NCI-H146 treated with DMSO at 0.1 percent for 48 hours (cell line): ENCODE measurements around the gene TMUB1.
"Not testable (repeated sequence)": the region's sequence is repeated elsewhere in the genome, so short reads cannot be mapped to it uniquely, and the experiment has no call there.

Experiments used
- DNase-seq: peaks from one replicate; lab custom pipeline; 2025; ENCODE audit not compliant: unreplicated experiment; lab: John Stamatoyannopoulos, UW

Gene TMUB1

DNA sequence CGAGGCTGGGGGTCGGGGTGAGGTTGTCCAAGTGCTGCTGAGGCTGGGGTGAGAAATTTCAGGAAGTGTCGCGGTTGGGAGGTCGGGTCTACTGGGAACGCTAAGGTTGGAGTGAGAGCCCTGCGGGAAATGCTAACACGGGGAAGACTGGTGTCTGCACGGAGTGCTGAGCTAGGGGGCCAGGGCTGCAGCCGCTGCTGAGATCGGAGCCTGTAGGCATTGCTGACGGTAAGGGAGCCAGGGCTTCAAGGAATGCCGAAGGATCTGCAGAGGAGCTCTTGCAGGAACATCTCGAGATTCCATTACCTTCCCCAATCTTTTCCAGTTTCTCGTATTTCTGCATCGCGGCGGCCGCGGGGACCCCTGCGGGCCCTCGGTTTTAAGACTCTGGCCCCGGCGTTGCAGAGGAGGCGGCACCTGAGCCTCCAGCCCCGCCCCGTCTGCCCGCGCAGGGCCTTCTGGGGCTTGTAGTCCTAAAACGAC, 25.7 kb downstream of the TMUB1 start, which contains the start of gene CDK5:
Gene CDK5 (minus strand): TSS at position 392 of the 483 bp plus-strand sequence. CDS start 49 bp downstream, at position 343.
- DNase-seq = peak; percentile 82

DNA sequence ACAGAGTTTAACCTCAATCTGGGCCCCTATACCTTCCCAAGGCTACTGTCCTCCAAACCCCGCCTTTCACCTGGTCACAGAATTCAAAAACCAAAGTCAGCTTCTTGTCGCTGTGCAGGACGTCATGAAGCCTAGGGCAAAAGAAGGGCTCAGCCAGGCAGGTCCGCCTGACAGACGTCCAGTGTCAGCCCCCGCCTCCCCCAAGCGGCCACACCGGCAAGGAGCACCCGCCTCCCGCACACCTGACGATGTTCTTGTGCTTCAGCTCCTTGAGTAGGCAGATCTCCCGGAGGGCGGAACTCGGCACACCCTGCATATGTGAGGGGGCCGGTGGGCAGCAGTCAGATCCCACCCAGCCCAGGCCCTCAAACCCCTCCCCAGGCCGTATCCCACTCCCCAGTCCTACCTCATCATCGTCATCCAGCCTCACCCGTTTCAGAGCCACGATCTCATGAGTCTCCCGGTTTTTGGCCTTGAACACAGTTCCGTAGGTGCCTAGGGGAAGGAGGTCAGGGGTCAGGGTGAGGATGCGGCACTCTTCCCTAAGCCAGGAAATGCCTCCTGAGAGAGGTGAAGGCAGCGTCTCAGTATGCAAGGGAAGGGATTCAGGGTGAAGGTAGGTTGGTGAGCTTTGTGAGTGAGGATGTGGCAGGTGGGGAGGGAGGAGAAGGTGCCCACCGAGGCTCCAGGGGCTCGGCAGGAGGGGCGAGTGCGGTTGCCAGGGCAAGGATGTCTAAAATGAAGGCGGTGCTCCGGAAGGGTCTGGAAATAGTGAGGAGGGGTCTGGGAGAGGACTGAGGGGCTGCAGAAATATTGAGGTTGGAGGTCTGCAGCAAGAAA, 26.4 kb downstream of the TMUB1 start:
- DNase-seq = no peak

DNA sequence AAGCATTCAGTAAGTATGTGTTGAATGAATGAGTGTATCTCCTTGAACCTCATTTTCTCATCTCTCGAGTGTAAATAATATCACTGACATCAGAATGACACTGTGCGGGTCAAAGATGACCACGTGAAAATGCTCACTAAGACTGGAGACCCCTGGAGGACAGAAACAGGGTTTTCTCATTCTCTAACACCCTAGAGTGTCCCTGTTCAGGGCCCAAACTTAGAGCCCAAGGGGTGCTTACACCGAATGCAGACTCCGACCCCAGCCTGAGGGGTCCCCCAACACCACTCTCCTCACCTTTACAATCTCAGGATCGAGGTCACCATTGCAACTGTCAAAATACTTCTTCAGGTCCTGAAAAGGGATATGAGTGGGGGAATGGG, 27.0 kb downstream of the TMUB1 start:
- no peak for DNase-seq

DNA sequence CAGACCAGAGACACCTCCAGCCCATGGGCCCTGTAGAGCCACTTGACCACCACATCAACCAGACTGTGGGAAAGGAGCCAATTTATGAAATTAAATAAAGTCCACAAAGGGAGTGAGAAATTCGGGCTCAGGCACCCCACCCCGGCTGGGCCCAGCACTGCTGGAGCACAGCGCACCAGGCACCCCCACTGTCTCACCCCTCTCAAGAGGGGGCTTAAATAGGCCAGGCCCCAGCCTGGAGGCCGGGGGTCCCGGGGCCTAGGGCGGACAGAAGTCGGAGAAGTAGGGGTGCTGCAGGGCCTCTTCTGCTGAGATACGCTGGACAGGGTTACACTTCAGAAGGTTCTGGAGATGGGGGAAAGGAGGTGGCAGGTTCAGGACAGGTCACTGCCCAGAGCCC, 29.5 kb downstream of the TMUB1 start:
- DNase-seq = no peak

DNA sequence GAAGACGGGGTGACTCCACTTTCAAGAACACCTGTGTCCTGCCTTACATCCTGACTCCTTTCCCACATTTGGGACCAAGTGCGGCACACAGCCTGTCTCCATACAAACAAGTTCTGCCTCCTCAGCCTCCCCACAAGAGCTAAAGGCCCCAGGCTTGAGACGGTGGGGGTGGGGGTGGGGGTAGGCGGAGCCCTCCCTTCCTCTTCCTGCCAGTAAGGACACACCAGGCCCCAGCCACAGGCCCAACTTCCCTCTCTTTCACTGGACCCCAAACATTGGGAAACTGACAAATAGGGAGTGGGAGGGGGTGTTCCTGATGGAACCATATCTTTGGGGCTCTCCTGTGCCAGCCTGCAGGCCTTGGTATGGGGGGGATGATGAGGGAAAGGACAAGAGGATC, 30.2 kb downstream of the TMUB1 start:
- DNase-seq = no peak

DNA sequence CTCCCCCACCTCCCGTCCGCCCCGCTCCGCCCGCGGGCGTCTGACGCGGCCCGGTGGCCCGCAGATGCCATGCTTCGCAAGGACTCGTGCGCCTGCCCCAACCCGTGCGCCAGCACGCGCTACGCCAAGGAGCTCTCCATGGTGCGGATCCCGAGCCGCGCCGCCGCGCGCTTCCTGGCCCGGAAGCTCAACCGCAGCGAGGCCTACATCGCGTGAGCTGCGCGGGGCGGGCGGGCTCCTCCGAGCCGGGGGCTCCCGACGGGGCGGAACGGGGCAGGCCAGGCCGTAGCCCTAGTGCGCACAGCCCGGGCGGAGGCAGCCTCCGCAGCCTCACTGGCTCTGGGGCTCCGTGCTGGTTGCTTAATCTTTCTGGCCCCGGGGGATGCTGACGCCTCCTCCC, 32.2 kb downstream of the TMUB1 start:
- no peak for DNase-seq

DNA sequence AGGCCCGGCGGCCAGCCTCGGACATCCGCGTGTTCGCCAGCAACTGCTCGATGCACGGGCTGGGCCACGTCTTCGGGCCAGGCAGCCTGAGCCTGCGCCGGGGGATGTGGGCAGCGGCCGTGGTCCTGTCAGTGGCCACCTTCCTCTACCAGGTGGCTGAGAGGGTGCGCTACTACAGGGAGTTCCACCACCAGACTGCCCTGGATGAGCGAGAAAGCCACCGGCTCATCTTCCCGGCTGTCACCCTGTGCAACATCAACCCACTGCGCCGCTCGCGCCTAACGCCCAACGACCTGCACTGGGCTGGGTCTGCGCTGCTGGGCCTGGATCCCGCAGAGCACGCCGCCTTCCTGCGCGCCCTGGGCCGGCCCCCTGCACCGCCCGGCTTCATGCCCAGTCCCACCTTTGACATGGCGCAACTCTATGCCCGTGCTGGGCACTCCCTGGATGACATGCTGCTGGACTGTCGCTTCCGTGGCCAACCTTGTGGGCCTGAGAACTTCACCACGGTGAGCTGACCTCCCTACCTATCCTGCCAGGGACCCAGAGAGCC, 34.3 kb downstream of the TMUB1 start:
- DNase-seq = no peak

DNA sequence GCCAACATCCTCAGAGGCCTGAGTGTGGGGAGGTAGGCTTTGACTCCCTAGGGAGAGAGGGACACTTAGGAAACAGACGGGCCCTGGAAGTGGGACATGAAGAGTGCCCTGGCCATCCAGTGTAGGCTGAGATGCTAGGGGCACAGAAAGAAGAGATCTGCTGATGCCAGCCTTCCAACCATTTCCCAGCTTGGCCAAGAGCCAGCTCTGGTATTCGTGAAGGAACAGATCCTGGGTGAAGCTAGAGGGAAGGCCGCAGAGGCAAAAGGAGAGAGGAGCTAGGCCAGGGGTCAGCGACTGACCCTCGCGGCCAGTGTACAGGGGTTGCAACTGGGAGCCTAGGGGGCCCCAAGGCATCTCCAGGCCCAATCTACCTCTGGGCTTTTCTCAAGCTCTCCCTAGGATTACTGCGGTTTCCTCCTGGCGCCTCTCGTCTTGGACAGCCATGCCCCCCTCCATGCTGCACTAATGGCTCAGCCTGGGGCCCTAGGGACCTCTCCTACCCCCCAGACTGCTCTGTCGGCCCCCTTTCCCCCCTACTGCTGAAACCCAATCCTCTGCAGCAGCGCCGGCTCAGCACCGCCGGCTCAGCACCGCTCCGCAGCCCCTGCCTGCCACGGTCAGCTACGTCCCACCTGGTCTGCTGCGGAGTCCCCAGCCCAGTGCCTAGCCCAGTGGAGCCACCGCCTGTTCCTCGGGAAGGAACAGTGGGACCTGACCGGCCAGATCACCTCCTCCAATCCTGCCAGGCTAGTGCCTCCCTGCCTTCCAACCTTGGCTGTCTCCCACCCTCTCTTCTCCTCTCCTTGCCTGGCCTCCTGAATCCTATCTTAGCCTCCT, 35.1 kb downstream of the TMUB1 start, which contains the start of gene ASIC3:
Gene ASIC3 (plus strand): TSS at position 556 of the 840 bp plus-strand sequence. CDS start 355 bp downstream, outside the sequence.
- DNase-seq = no peak

DNA sequence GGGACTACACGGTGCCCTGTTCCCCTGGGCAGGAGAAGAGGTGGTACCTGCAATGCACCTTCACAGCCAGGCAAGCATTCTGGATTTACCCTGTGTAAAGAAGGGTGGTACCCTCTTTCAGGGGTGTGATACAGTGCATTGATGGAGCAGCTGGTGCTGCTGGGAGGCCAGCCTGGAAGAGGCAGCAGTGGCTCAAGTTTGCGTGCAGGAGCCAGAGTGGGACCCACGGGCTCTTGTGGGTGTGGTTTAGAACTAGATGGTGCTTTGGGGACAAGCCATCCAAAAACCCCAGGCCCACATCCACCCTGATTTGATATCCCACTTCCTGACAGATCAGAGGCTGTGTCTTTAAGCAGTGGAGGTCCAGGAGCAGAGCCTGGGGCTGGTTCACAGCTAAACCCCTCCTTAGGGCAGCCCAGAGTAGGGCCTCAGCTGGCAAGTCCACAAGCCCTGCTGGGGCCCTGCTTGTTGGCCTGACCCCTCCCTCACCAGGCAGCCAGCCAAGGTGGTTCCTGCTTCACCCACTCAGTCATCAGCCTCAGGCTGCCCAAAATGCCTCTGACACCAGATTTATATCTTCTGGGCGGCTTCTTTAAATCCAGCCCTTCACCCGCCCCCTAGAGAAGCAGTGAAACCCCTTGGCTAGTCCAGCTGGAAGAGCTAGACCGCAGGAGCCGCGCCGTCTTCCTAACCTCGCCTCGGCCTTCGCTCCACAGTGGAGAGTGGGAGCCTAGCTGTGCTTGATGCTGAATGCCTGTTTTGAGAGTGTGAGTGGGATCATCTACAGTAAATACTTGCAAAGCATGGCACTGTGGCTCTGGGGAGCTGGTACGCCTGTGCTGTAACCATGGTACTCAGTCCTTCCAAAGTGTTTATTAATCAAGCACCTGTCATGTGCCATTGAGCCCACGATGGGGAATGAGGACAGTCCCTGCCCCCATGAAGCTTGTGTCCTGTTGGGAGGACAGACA, 36.4 kb downstream of the TMUB1 start:
- DNase-seq = no peak

DNA sequence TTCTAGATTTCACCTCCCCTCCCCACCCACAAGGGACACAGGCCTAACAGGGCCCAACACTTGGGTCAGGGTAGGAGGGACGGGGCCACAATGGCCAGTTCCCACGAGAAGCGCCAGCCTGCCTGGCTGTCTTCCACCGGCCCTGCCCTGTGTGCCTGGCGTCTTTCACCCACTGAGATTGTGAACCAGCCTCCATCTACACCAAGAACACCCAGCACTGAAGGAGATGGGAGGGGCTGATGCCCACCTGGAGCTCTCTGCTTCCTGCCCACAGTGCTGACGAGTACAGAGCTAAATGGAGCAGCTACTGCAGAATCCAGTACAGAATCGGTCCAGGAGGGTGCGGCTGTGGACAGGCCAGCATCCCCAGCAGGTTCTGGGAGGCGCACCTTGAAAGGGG, 37.3 kb downstream of the TMUB1 start:
- DNase-seq = no peak

DNA sequence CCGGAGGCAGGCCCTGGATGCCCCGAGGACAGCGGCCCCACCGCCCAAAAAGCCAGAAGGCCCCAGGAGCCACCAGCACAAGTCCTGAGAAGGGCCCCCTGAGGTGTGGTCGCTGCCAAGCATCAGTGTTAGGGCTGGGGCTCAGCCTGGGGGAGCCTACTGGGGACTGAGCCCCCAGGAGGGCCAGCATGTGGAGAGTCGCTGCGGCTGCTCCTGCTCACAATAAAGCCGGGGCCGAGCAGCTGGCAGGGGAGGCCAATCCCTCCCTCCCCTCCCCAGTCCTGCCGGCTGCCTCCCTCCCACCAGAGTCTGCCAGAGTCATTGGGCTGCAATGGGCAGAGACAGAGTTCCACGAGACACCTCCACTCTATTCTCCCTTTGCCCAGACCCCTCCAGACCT, 38.0 kb downstream of the TMUB1 start:
- DNase-seq = no peak

DNA sequence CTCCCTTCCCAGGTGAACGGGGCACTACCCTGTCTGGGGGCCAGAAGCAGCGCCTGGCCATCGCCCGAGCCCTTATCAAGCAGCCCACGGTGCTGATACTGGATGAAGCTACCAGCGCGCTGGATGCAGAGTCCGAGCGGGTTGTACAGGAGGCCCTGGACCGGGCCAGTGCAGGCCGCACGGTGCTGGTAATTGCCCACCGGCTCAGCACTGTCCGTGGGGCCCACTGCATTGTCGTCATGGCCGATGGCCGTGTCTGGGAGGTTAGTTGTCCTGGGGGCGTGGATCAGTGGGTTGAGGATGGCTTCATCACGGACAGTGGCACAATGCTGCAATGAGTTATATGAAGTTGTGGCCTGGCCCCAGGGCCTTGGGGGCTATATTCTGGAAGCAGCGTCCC, 39.3 kb downstream of the TMUB1 start:
- DNase-seq = no peak

DNA sequence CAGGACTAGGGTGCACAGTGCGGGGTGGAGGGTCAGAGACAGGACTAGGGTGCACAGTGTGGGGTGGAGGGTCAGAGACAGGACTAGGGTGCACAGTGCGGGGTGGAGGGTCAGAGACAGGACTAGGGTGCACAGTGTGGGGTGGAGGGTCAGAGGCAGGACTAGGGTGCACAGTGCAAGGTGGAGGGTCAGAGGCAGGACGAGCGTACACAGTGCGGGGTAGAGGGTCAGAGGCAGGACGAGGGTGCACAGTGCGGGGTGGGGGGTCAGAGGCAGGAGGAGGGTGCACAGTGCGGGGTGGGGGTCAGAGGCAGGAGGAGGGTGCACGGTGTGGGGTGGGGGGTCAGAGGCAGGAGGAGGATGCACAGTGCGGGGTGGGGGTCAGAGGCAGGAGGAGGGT, 39.8 kb downstream of the TMUB1 start:
- DNase-seq = not testable (repeated sequence)

DNA sequence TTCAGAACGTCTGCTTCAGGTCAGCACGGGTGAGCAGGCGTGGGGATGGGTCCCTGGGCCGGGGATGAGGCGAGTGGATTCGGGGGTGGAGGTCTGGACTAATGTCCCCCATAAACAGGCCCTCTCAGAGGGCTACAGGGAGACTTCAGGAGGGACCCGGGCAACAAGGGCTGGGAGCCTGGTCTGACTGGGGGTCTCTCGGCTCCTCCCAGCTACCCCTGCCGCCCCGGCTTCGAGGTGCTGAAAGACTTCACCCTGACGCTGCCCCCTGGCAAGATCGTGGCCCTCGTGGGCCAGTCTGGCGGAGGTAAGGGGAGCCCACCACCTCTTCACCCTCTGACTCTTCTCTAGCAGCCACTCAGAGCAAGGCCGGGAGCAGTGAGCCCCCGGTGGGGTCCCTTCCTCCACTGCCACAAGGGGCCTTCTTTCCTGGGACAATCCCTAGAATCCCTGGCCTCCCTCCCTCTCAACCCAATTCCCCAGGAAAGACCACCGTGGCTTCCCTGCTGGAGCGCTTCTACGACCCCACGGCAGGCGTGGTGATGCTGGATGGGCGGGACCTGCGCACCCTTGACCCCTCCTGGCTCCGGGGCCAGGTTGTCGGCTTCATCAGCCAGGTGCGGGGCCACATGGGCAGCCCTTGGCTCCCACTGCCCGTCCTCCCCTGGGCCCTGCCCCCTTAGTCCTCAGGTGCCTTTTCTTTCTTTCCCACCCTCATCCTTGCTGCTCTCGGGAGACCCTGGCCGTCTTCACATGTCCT, 42.5 kb downstream of the TMUB1 start:
- DNase-seq = no peak

DNA sequence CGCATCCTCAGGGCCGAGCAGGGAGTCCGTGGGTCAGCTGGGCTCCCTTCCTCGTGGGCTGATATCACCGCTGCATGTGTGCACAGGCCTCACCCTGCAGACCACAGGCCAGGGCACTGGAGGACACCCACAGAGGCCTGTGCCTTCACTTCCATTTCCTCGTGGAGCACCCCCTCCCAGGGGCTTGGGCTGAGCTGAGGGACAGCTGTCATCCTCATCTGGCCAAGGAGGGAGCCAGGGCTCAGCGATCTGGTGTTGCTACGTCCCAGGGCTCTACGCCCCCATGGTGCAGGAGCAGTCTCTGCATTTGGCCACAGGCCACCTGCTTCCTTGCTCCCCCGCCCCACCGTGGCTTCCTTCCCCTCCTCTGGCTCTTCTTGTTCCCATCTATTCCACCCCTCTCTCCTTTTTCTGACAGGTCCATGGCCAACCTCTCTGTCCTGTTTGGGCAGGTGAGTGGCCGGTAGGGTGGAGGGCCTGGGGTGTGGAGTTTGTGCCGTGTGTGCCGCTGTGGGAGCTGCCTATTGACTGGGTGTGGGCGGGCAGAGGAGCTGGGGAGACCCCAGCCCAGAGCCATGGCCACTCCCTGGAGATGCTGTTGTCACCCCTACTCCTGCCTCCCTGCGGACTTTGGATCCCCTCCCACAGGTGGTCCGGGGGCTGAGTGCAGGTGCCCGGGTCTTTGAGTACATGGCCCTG, 43.3 kb downstream of the TMUB1 start:
- DNase-seq = no peak

DNA sequence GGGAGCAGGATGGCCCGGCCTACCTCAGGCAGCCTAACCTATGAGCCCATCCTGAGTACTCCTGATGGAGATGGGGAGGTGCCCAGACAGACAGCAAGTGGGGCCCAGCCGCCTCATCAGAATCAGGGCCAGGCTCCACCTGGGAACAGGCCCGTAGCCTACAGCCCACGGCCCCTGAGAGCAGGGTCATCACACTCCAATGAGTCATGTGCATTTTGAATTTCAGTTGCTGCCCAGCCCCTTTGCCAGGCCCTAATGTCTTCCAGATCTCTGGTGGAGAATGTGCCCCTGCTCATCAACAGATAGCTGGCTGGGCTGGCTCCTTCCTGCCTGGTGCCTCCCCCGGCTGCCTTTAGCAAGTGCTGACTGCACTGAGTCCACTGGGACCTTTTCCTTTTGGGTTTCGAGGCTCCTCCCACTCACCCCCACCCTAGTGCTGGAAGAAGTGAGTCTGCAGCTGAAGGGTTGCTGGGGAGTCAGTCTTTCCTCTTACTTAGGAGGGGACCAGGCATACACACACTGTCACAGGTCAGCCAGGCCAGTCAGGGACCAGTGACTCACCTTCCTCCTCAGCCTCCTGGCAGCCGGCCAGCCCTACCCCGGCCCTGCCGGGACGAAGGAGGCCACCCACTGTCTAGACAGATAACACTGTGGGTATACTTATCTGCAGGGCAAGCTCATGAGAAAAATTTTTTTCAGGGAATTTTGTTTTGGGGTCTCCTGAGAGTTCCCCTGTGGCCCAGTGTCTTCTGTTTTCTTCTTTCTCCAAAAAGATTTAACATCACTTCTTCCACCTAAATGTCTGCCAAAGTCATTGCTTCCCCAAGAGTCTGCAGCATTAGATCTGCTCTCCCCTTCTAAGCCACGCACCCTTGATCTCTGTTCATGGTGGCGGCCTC, 44.1 kb downstream of the TMUB1 start:
- DNase-seq = no peak

DNA sequence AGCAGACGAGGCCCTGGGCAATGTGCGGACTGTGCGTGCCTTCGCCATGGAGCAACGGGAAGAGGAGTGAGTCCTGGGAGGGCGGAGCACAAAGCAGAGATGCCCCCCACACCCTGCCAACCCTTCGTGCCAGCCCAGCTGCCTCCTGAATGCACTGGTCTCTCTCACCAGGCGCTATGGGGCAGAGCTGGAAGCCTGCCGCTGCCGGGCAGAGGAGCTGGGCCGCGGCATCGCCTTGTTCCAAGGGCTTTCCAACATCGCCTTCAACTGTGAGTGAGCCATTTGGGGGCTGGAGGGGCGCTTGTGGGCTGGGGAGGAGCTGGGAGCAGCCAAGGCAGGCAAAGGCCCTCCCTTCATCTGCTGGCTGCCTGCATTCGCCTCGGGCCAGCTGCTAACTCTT, 47.4 kb downstream of the TMUB1 start:
- DNase-seq = no peak
